ENCODE results near the gene HAGHL.

DNA sequence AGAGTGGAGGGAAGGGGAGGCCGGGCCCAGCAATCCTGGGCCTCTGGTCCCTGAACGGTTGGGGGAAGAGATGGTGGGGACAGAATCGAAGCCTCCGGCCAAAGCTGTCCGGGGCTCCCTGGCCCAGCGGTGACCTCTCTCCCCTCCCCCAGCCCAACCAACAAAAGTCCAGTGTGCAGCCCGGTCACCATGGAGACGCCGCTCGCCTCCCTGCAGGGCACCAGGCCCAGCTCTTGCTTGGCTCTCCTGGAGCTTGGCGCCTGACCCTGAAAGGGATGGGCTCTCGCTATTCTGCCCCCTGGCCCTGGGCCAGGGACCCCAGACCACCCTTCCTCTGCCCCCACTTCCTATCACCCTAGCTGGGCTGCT is 10.7 kb upstream of the HAGHL start:
- TF ChIP-seq CTCF (IDR thresholded peaks at IDR 0.05) (no peak), FOXS1 (CRISPR knock-in tag; IDR thresholded peaks at IDR 0.05) (no peak), HDAC2 (IDR thresholded peaks at IDR 0.05) (no peak), ELK1 (IDR thresholded peaks at IDR 0.05; ENCODE audit: low read depth, low read length) (no peak), JUNB (IDR thresholded peaks at IDR 0.05) (no peak), RAD21 (conservative IDR thresholded peaks at IDR 0.05 in 1 of 2, IDR thresholded peaks at IDR 0.05 in 1 of 2) (no peak), SMC3 (IDR thresholded peaks at IDR 0.05) (no peak), POLR2A (IDR thresholded peaks at IDR 0.05; ENCODE audit: low read length) (no peak; the same call in 1 of the 2 replicates)
